ENCODE results near the gene SLF2. TPM values are rescaled to one million over a fixed set of nuclear protein-coding genes. Genes with fewer than 3 reads are reported as not detected.

The SLF2 gene
- total and polyA plus RNA-seq, 9 of the 15 experiments (the other 6 are each of a cell fraction or from before 2014, with no cell fraction given), result 1.7 to 18.4 (median 7.8) TPM

DNA sequence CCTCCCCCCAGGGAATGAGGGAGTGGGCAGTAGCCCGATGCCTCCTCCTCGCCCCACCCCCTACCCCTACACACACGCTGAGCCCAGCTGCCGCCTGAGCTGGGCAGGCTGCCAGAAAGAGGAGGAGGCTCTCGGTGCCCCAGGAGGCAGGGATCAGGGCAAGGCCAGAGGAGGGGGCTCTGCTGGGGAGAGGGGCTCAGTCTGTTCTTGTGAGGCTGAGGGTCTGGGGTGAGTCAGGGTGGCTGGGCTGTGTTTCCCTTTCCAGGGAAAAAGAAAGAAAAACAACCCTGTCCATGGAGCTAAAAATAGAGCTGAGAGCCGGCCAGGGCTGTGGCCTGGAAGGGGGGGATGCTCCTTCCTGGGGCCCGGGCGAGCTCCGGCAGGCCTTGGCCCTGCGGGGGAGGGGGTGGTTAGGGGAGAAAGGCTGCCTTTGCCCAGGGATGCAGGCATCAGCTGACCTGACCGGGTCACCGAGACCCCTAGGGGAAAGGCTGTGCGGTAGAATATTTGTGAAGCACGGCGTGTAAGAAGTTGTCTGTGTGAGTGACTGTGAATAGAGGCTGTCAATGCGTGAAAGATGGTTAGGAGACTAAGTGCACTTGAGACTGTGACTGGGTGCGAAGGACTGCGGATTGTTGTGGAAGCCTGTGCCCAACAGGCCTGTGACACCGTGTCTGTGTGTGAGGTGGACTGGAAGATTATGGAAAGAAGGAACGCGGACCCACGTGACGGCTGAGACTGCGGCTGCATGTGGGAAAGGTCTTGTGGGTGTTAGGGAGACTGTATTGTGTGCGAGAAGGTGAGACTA, 85.6 kb downstream of the SLF2 start (continued):
- TF ChIP-seq ZFP1 (CRISPR knock-in tag; IDR thresholded peaks at IDR 0.05) (no peak), NR2C2 (CRISPR knock-in tag; IDR thresholded peaks at IDR 0.05) (no peak), NR2C2 (tag; IDR thresholded peaks at IDR 0.05) (no peak), EHMT2 (IDR thresholded peaks at IDR 0.05) (no peak), SP2 (IDR thresholded peaks at IDR 0.05; ENCODE audit: extremely low read depth, low read depth, low read length, poor library complexity, severe bottlenecking) (no peak), ZBTB1 (CRISPR knock-in tag; IDR thresholded peaks at IDR 0.05; ENCODE audit: borderline replicate concordance, low read depth) (no peak), SETDB1 (IDR thresholded peaks at IDR 0.05; ENCODE audit: low read length) (no peak), SMAD4 (CRISPR knock-in tag; conservative IDR thresholded peaks at IDR 0.05) (no peak), TCF7L2 (IDR thresholded peaks at IDR 0.05; ENCODE audit: low read depth, low read length) (no peak), XRCC4 (IDR thresholded peaks at IDR 0.05; ENCODE audit: extremely low read depth, insufficient read depth, insufficient read length) (no peak), HNRNPUL1 (IDR thresholded peaks at IDR 0.05; ENCODE audit: low read length) (no peak), TCF7 (IDR thresholded peaks at IDR 0.05; ENCODE audit: borderline replicate concordance) (no peak), EP400 (IDR thresholded peaks at IDR 0.05) (no peak), GTF2E2 (tag; IDR thresholded peaks at IDR 0.05) (no peak), DACH1 (IDR thresholded peaks at IDR 0.05; ENCODE audit: partially characterized antibody) (no peak), MYNN (IDR thresholded peaks at IDR 0.05) (0 out of 2 replicates have a peak, but pooled peaks have one; percentile 66), MYNN (CRISPR knock-in tag; IDR thresholded peaks at IDR 0.05) (no peak), ARID1B (IDR thresholded peaks at IDR 0.05) (no peak), ESRRB (CRISPR knock-in tag; IDR thresholded peaks at IDR 0.05; ENCODE audit: borderline replicate concordance) (no peak), HNRNPK (IDR thresholded peaks at IDR 0.05; ENCODE audit: low read depth, low read length, poor library complexity, severe bottlenecking) (no peak), HDAC8 (tag; IDR thresholded peaks at IDR 0.05) (no peak), MEIS2 (IDR thresholded peaks at IDR 0.05; ENCODE audit: partially characterized antibody) (peak; percentile 10), SMAD2 (IDR thresholded peaks at IDR 0.05; ENCODE audit: low read depth, low read length) (no peak), ZKSCAN3 (CRISPR knock-in tag; IDR thresholded peaks at IDR 0.05) (no peak), ZKSCAN8 (CRISPR knock-in tag; IDR thresholded peaks at IDR 0.05) (no peak), ZNF12 (CRISPR knock-in tag; IDR thresholded peaks at IDR 0.05) (no peak), RBM39 (optimal IDR thresholded peaks at IDR 0.05; ENCODE audit: low read depth, low read length) (no peak)
- TF ChIP-seq, protein P1, sequence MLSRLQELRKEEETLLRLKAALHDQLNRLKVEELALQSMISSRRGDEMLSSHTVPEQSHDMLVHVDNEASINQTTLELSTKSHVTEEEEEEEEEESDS (CRISPR knock-in tag; IDR thresholded peaks at IDR 0.05), result no peak
- TF ChIP-seq, protein P2, sequence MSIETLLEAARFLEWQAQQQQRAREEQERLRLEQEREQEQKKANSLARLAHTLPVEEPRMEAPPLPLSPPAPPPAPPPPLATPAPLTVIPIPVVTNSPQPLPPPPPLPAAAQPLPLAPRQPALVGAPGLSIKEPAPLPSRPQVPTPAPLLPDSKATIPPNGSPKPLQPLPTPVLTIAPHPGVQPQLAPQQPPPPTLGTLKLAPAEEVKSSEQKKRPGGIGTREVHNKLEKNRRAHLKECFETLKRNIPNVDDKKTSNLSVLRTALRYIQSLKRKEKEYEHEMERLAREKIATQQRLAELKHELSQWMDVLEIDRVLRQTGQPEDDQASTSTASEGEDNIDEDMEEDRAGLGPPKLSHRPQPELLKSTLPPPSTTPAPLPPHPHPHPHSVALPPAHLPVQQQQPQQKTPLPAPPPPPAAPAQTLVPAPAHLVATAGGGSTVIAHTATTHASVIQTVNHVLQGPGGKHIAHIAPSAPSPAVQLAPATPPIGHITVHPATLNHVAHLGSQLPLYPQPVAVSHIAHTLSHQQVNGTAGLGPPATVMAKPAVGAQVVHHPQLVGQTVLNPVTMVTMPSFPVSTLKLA (conservative IDR thresholded peaks at IDR 0.05), result no peak
- TF ChIP-seq, protein P3, sequence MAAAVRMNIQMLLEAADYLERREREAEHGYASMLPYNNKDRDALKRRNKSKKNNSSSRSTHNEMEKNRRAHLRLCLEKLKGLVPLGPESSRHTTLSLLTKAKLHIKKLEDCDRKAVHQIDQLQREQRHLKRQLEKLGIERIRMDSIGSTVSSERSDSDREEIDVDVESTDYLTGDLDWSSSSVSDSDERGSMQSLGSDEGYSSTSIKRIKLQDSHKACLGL (CRISPR knock-in tag; IDR thresholded peaks at IDR 0.05; ENCODE audit: borderline replicate concordance, poor library complexity, severe bottlenecking), result no peak
